Stomach (tissue), 9 donors: ENCODE measurements around the gene DNM3. TPM values are rescaled to one million over a fixed set of nuclear protein-coding genes. Genes with fewer than 3 reads are reported as not detected.
A peak's percentile ranks its signal among the peaks of the same experiment; 100 is the strongest.

Experiments used
- DNase-seq, 2 donors: peaks; one replicate each; pipeline versions ENCODE4 v3.0.0 to v3.0.0-alpha.2; 2013 to 2019
- H3K27ac ChIP-seq, 5 donors: fragments of 200-600 bp in 4 of 5; sonication (generic) in 4 of 5; one replicate each; pipeline ENCODE4 v1.5.1; 2013 to 2019; ENCODE audit warnings: mild to moderate bottlenecking in 1 of 5, moderate library complexity in 1 of 5
- H3K27me3 ChIP-seq, 3 donors: fragments of 200-600 bp; sonication (generic); one replicate each; pipeline ENCODE4 v1.5.1; 2017 to 2019; ENCODE audit warnings: mixed run types in 1 of 3
- H3K36me3 ChIP-seq, 4 donors: fragments of 200-600 bp; sonication (generic); 1 replicate in 3 of 4; 2 replicates in 1 of 4; pipeline ENCODE4 v1.5.1; 2016 to 2019
- H3K4me1 ChIP-seq, 4 donors: fragments of 200-600 bp; sonication (generic); one replicate each; pipeline ENCODE4 v1.5.1; 2016 to 2019
- H3K4me3 ChIP-seq, 4 donors: fragments of 200-600 bp; sonication (generic) in 3 of 4; one replicate each; pipeline ENCODE4 v1.5.1; 2016 to 2019; ENCODE audit warnings: mild to moderate bottlenecking in 1 of 4
- H3K9me3 ChIP-seq, 4 donors: fragments of 200-600 bp; sonication (generic); one replicate each; pipeline ENCODE4 v1.5.1; 2016 to 2019
- CTCF ChIP-seq, 7 experiments: fragments of 450-650 bp in 4 of 7; fragments of 200-600 bp in 3 of 7; sonication (generic) in 3 of 7; IDR thresholded peaks; one replicate each; pipeline ENCODE4 v1.5.1; 2016 to 2019; ENCODE audit warnings: antibody characterized with exemption in 7 of 7, control low read depth in 2 of 7, mild to moderate bottlenecking in 1 of 7
- EP300 ChIP-seq: sonication (generic); formaldehyde crosslinking; IDR thresholded peaks from one replicate; pipeline ENCODE4 v1.6.1; 2017; ENCODE audit warnings: antibody characterized with exemption
- POLR2A ChIP-seq, 4 donors: fragments of 450-650 bp; IDR thresholded peaks; one replicate each; pipeline ENCODE4 v1.6.1; 2016; ENCODE audit warnings: antibody characterized with exemption in 4 of 4, control low read depth in 2 of 4, mild to moderate bottlenecking in 1 of 4, moderate library complexity in 1 of 4
- POLR2AphosphoS5 ChIP-seq, 3 donors: sonication (generic); formaldehyde crosslinking; IDR thresholded peaks; one replicate each; pipeline ENCODE4 v1.6.1; 2016; ENCODE audit warnings: antibody characterized with exemption in 3 of 3
- WGBS, 5 donors: extraction: QIAGEN DNeasy Blood & Tissue Kit in 3 of 5; methylation state at CpG; one replicate each; pipeline versions ENCODE4 v1.1.5 to v1.1.7; 2013 to 2018; 5-methylcytosine and 5-hydroxymethylcytosine counted together
- intact Hi-C: fragments of 100-400 bp; cut with DNase I; formaldehyde crosslinking; loops from one replicate; pipeline ENCODE4 v1.15.1; 2023; ENCODE audit warnings: low total_unique reads
- polyA plus RNA-seq, 3 donors: library from polyadenylated mRNA; stranded (reverse); fragments of 200-250 nt; gene quantifications; one replicate each; pipeline ENCODE4 v1.2.3, GENCODE V29; 2013
- total RNA-seq, 5 donors: library from RNA; depleted of rRNA; stranded (reverse); fragments of >200 nt; gene quantifications; one replicate each; pipeline versions ENCODE4 v1.1.0 to v1.2.3, GENCODE V29; 2014 to 2016
- donor health status: healthy with polysubstance abuse.
- donor health status: Bipolar disorder and iron deficiency.
- donor health status: healthy.

Gene DNM3
- total and polyA plus RNA-seq, 8 donors = 0.58 to 13.8 (median 2.2) TPM

- TF ChIP-seq POLR2A (IDR thresholded peaks at IDR 0.05) = no peak
- no peak for TF ChIP-seq CTCF (IDR thresholded peaks at IDR 0.05)
- no peak for TF ChIP-seq POLR2AphosphoS5 (IDR thresholded peaks at IDR 0.05)
- no peak for TF ChIP-seq EP300
- no peaks in the 10 kb centered on the region for H3K9me3 ChIP-seq
- 19 to 36% (median 31%) methylated on average over 2 of the region's 2 CpGs for WGBS, 5 donors
- DNase-seq = peak in 1 of 2 donors; percentile 80
- H3K4me3 ChIP-seq = peak overlapping the region; percentile 38 to 52 (median 47)
- H3K4me1 ChIP-seq = peaks cover 0 to 40% (median 14%) of the 10 kb centered on the region in 4 donors
- no peaks in the 10 kb centered on the region for H3K36me3 ChIP-seq
- peak overlapping the region; percentile 26 to 87 (median 85) for H3K27ac ChIP-seq
- H3K27me3 ChIP-seq = no peaks in the 10 kb centered on the region
- intact Hi-C loops = no loop called here
Measured at GRCh38 chr1:172145231-172145651, 303.9 kb downstream of the DNM3 start.

- no peak overlapping the region for H3K4me3 ChIP-seq
Measured at GRCh38 chr1:172145656-172146055, 304.4 kb downstream of the DNM3 start.

GRCh38 chr1:172146141-172146850 is 305.0 kb downstream of the DNM3 start:
- 90 to 98% (median 97%) methylated on average over 1 of the region's 1 CpG for WGBS, 5 donors
- Histone ChIP-seq H3K9me3 (no peaks in the 10 kb centered on the region), H3K4me1 (peaks cover 0 to 32% (median 11%) of the 10 kb centered on the region in 4 donors), H3K36me3 (no peaks in the 10 kb centered on the region), H3K4me3 (no peak overlapping the region), H3K27me3 (no peaks in the 10 kb centered on the region), H3K27ac (peak overlapping the region in 4 of 5 donors; percentile 73 to 87 (median 86))
- DNase-seq = no peak
- no peak for TF ChIP-seq POLR2A (IDR thresholded peaks at IDR 0.05)
- intact Hi-C loops = no loop called here

More at GRCh38 chr1:172145656-172146055, 304.4 kb downstream of the DNM3 start:
- Histone ChIP-seq H3K27ac (peak overlapping the region in 4 of 5 donors; percentile 73 to 87 (median 86)), H3K27me3 (no peaks in the 10 kb centered on the region), H3K4me1 (peaks cover 0 to 36% (median 14%) of the 10 kb centered on the region in 4 donors), H3K9me3 (no peaks in the 10 kb centered on the region), H3K36me3 (no peaks in the 10 kb centered on the region)
- intact Hi-C loops = no loop called here
- TF ChIP-seq POLR2AphosphoS5 (IDR thresholded peaks at IDR 0.05) (no peak), CTCF (IDR thresholded peaks at IDR 0.05) (no peak), POLR2A (IDR thresholded peaks at IDR 0.05) (no peak), EP300 (no peak)
- 24 to 54% (median 44%) methylated on average over 6 of the region's 6 CpGs for WGBS, 5 donors
- no peak for DNase-seq

- intact Hi-C loops = no loop called here
Measured at GRCh38 chr1:172147541-172147940, 306.2 kb downstream of the DNM3 start.

More at GRCh38 chr1:172147541-172147940, 306.2 kb downstream of the DNM3 start:
- 36 to 58% (median 51%) methylated on average over 1 of the region's 1 CpG for WGBS, 5 donors
- no peaks in the 10 kb centered on the region for H3K9me3 ChIP-seq
- H3K27ac ChIP-seq = peak overlapping the region in 2 of 5 donors; percentile 85 to 87
- H3K36me3 ChIP-seq = no peaks in the 10 kb centered on the region
- no peak overlapping the region for H3K4me3 ChIP-seq
- DNase-seq = no peak
- TF ChIP-seq CTCF (IDR thresholded peaks at IDR 0.05) (no peak), POLR2AphosphoS5 (IDR thresholded peaks at IDR 0.05) (no peak), POLR2A (IDR thresholded peaks at IDR 0.05) (no peak), EP300 (no peak)
- peaks cover 0 to 21% (median 10%) of the 10 kb centered on the region in 4 donors for H3K4me1 ChIP-seq
- H3K27me3 ChIP-seq = no peaks in the 10 kb centered on the region
